HCT116 (cell line): ENCODE results near the gene ARPC1A.

Source experiments
- EGR1 ChIP-seq: IDR thresholded peaks from 2 replicates; pipeline ENCODE4 v1.6.1; 2012; ENCODE audit warnings: low read depth
- EZH2 ChIP-seq: fragments of 200-600 bp; sonication (generic); IDR thresholded peaks from 2 replicates; pipeline ENCODE4 v1.6.1; 2017; ENCODE audit warnings: antibody characterized with exemption, mixed run types
- POLR2A ChIP-seq: IDR thresholded peaks from 2 replicates; pipeline ENCODE4 v1.7.0; 2011; ENCODE audit warnings: borderline replicate concordance; ENCODE audit not compliant: insufficient read depth, insufficient read length; ENCODE audit errors: extremely low read depth
- POLR2AphosphoS5 ChIP-seq: IDR thresholded peaks from 2 replicates; pipeline ENCODE4 v1.6.1; 2011; ENCODE audit warnings: mild to moderate bottlenecking, low read depth, low read length, moderate library complexity
- YY1 ChIP-seq: IDR thresholded peaks from 2 replicates; pipeline ENCODE4 v1.6.1; 2011; ENCODE audit warnings: low read length, low read depth, moderate library complexity, mild to moderate bottlenecking; ENCODE audit not compliant: insufficient replicate concordance; ENCODE audit errors: extremely low read depth
- TF ChIP-seq, protein P1 (sequence below), 3 experiments: fragments of 200-600 bp in 1 of 3; sonication (generic) in 1 of 3; IDR thresholded peaks in 2 of 3; conservative IDR thresholded peaks in 1 of 3; 2 replicates each; pipeline ENCODE4 v1.5.1; 2012 to 2017; ENCODE audit warnings: low read depth in 2 of 3, low read length in 2 of 3, antibody characterized with exemption in 1 of 3, borderline replicate concordance in 1 of 3, control low read depth in 1 of 3, mild to moderate bottlenecking in 1 of 3, mixed read lengths in 1 of 3, mixed run types in 1 of 3, moderate library complexity in 1 of 3; ENCODE audit not compliant: insufficient read depth in 1 of 3
- TF ChIP-seq, protein P2 (sequence below): IDR thresholded peaks from 2 replicates; pipeline ENCODE4 v1.6.1; 2012

DNA sequence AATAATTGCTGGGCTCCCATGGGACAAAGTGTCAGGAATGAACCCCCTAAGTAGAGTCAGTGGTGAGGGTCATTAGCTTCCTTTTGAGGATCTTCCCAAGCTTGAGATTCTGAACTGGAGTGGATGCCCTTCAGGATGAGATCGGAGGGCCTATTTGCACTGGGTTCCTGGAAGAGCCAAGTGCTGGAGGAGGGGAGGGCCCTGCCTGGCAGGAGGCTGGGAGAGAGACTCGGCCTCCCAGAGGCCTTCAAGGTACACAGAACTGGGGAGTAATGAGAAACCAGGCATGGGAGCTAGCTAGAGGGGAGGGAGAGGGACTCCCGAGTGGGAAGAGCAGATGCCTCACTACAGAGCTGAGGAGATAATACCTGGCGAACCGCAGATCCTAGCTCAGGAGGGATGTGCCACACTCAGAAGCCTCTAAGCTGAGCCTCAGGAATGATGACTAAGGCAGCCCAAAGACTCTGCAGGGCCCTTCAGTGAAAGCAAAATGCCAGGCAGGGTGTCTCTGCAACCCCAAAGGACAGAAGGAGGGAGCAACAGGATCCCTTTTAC lies 73.3 kb downstream of the ARPC1A start:
- TF ChIP-seq, protein P1, sequence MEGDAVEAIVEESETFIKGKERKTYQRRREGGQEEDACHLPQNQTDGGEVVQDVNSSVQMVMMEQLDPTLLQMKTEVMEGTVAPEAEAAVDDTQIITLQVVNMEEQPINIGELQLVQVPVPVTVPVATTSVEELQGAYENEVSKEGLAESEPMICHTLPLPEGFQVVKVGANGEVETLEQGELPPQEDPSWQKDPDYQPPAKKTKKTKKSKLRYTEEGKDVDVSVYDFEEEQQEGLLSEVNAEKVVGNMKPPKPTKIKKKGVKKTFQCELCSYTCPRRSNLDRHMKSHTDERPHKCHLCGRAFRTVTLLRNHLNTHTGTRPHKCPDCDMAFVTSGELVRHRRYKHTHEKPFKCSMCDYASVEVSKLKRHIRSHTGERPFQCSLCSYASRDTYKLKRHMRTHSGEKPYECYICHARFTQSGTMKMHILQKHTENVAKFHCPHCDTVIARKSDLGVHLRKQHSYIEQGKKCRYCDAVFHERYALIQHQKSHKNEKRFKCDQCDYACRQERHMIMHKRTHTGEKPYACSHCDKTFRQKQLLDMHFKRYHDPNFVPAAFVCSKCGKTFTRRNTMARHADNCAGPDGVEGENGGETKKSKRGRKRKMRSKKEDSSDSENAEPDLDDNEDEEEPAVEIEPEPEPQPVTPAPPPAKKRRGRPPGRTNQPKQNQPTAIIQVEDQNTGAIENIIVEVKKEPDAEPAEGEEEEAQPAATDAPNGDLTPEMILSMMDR (IDR thresholded peaks at IDR 0.05 in 2 of 3, conservative IDR thresholded peaks at IDR 0.05 in 1 of 3; ENCODE audit: borderline replicate concordance in 1 of 3, insufficient read depth in 1 of 3, low read depth in 2 of 3, low read length in 2 of 3), result no peak
- TF ChIP-seq EZH2 (no peak), EGR1 (no peak), YY1 (no peak), POLR2AphosphoS5 (no peak), POLR2A (no peak)
- TF ChIP-seq, protein P2, sequence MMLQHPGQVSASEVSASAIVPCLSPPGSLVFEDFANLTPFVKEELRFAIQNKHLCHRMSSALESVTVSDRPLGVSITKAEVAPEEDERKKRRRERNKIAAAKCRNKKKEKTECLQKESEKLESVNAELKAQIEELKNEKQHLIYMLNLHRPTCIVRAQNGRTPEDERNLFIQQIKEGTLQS, result no peak
